HG03575 (cell line): ENCODE measurements around the gene CAD.
"Not testable (repeated sequence)": the region's sequence is repeated elsewhere in the genome, so short reads cannot be mapped to it uniquely, and the experiment has no call there.

Experiments
- ATAC-seq: cut with Tn5 transposase; IDR thresholded peaks from one replicate; pipeline ENCODE4 v1.9.1; 2021; ENCODE audit not compliant: unreplicated experiment, insufficient number of reproducible peaks, low FRiP score; ENCODE audit errors: extremely low read depth

Gene CAD

DNA sequence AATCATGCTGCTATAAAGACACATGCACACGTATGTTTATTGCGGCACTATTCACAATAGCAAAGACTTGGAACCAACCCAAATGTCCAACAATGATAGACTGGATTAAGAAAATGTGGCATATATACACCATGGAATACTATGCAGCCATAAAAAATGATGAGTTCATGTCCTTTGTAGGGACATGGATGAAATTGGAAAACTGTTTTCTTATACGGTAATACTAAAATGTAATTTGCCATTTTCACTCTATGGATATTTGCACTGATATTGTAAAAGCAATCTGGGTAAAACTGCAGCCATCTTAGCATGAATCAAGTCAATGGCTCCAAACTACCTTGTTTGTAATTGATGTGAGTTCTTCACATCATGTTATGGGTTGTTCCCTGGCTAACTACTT lies 21.4 kb upstream of the CAD start:
- ATAC-seq, result not testable (repeated sequence)

DNA sequence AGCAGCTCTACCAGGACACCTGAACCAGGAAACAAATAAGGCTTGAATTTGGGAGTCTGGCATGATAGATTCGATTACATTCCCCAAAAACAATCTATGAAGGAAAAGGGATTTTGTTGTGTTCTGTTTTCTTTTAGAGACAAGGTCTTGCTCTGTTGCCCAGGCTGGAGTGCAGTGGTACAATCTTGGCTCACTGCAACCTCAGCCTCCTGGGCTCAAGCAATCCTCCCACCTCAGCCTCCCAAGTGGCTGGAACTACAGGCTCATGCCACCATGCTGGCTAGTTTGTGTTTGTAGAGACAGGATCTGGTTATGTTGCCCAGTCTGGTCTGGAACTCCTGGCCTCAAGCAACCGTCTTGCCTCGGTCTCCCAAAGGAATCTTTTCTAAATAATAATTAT lies 19.1 kb upstream of the CAD start:
- not testable (repeated sequence) for ATAC-seq

DNA sequence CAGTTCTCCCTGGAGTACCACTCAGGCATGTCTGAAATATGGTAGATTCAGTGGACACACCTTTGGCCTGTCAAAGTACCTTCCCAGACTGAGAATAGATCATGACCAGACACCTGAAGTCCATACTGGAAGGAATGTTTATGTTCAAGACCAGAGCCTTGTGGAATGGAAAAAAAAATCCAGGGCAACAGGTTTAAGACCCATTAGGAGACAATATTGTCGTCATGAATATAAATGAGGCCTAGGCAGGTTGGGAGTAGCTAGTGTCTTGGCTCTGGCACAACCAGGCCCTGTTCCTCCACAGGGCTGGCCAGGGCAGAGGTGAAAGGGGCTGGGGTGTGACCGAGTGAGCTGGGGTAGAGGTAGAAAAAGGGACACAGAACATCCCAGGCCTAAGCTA lies 18.5 kb upstream of the CAD start:
- ATAC-seq, result no peak

DNA sequence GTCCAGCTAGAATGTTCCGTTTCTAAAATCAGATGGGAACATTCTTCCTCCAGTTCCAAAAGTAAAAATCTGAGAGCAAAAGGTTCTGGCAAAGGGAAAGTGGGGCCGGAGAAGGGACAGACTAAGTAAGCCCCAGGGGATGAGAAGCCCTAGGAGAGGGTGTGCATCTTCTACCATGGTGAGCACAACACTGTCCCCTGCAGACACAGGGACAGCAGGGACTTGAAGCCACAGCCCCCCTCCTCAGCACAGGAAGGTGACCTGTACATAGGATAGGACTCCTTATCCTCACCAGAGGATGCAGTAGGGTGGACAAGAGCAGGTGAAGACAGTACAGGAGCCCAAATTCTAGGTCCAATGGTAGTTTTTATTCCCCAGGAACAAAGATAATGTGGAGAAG lies 17.9 kb upstream of the CAD start:
- ATAC-seq, result no peak

DNA sequence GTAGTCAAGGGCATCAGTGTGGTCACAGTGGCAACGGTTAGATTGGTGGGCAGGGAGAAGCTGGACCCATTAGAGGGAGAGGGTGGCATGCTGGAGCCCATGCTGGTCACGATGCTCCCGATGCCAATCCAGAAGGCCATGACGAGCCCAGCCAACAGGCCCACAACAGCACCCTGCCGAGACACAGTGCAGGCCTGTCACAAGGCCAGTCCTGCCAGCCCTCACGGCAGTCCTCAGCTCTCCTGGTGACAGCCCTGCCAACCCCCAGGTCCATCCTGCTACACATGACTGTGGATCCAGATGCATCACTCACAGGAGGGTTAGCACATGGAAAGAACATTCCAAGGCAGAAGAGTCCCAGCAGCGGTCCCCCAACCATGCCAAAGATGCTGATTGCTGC lies 15.5 kb upstream of the CAD start:
- ATAC-seq, result no peak

DNA sequence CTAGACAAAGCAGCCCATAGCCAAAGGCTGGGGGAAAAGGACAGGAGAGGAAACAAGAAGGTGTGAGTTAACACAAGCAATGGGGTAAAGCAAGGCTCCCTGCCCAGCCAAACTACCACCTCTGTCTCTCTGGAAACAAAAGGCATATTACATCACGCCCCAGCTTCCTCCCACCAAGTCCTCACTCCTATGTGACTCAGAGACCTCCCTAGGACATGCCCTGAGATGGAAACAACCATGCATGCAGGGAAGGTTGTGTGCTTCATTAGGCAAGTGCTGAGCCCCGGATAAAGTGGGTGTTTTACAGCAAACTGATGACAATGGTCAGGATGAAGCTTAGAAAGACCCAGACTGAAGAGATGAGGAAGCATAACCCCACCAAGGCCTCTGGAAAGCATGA lies 14.3 kb upstream of the CAD start:
- ATAC-seq, result no peak

DNA sequence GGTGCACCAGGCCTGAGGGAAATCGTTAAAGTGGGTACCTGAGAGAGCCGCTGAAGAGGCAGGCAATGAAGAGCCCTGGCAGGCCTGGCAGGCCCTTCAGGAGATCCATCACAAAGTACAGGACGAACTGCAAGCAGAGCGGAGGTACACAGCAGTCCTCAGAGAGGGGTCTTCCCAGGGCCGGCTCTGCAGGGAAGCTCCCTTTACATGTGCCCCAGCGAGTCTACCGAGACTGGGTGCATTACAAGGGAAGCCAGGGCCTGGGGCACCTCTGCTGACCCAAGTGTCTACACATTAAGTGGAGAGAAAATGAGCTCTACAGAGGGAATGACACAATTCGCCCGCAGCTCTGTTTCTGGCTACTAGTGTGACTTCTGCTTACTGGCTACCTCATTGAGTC lies 13.4 kb upstream of the CAD start:
- no peak for ATAC-seq

DNA sequence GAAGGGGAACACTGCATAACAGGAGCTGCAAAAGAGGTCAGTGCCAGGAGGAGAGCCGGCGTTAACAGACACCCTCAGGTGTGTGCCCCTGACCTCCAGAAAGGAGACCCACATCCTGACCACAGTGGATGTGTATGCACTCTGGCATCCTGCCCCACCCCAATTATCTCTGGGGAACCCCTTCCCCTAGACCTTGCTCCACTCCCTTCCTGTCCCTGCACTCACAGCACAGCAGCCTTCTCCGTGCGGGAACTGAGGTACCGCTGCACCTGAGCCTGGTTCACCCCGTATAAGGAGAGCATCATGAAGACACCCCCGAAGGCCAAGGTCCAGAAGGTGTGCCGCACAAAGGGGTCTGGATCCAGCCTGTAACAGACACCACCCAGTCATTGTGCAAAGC lies 12.6 kb upstream of the CAD start:
- ATAC-seq, result no peak

DNA sequence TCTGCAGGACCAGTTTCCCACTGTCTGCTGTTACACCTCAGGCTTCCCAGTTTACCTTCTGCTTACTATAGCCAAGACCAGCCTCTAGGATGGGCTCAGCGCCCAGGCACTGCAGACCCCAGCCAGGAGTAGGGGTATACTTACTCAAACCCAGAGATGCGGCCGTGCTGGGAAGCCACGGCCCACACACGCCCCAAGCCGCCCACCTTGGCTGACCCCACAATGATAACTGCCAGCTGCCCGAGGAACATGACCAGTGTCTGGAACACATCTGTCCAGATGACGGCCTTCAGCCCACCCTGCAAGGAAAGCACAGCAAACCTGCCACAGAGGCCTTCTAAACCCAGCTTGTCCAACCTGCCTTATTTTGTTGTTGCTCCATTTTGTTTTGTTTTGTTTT lies 12.0 kb upstream of the CAD start:
- no peak for ATAC-seq

DNA sequence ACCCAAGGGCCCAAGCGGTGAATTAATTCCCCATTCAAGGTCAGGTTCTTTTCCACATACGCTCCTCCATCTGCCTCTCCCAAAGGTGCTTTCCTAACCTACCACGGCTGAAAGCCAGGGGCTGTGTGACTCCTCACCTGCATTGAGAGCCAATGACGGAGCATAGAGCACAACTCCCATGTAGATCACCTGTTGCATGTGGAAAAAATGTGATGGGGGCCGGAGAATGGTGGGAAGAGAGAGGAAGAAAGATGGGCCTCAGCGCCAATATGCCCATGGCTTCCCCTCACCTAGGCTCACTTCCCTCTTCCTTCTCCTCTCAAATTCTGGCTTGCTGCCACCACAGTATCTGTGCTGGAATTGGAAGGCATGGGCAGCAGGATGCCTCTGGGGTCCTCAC lies 10.8 kb upstream of the CAD start:
- no peak for ATAC-seq

DNA sequence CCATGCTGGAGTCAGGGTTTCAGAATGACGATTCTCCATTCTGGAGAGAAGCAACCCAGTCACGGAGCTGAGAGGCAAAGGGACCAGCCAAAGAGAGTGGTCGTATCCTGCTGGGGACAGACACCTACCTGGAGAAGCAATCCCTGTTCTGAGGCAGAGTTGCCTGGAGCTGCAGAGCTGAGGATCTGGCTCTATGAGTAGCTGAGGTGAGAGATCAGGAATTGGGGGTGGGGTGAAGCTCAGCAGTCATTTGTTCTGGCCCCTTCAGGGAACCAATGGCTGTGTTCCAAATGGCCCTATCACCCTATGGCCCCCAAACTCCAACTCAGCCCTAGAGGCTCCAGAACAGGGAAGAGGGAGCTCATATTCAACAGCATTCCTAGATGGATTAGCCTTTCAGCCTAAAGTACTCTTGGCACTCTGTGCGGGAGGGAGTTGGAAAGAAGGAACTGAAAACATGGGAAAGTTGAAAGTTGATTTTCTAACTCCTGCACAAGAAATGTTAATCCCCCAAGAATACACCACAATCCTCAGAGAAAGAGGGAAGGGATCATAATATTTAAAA lies 8.6 kb upstream of the CAD start:
- ATAC-seq, result no peak

DNA sequence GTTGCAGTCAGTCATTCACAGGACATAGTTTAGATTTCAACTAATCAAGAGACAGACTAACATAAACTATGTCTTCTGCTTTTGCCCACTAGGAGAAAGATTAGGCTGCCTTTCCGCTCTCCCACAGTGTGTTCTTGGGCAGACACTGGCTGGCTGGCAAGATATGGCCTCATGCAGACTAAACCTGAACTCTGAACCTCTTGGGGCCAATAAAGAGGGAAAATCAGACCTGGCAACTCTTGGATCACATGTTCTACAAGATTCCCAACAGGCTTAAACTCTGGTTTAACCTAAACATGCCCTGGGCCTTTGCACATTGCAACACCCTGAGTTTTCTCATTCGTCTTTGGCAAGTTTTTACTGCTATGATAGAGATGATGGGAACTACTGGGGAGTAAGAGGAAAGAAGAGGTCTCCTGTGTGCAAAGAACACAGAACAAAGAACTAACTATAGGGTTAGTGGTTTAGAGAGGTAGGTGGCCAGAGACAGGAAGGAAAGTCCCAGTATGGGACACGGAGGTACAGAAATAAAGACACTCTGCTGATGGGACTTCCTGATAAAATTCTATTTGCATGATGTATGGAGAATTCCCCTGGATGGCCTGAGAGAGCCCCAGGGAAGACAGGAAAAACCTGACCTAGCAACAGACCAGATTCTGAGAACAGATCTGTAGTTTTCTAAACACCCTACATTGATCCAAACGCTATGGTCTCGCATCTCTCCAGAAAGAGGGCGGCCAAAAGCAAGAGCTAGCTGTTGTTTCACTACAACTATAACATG lies 7.4 kb upstream of the CAD start:
- ATAC-seq, result no peak

DNA sequence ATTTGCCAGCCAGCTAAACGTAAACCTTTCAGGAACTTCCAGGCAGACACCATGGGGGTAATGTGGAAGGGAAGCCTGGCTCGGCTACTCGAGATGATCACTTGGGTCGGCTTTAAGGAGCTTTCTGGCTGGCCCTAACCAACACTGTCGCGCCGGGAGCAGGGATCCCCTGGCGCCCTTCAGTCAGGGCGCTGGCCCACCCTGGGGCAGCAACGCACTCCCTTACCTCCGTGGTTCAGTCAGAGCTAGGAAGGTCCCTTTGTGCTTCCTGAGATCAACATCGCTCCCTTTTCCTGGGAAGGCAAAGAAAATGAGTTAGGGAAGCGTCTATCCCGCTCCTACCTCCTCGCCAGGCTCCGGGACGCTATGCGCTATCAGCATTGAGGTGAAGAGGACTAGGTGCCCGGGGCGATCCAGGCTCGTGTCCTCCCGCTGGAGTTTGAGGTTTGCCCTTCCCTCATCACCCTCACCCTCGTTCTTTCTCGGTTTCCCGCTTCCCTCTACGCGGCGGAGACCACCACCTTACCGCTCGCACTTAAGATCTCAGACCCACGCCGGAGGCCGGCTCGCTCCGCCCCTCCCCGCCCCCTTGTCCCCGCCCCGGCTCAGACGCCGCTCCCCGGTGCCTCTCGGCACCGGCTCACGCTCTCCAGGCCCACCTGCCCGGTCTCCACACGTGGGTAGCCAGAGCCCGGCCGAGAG lies 5.8 kb upstream of the CAD start:
- ATAC-seq, result no peak

DNA sequence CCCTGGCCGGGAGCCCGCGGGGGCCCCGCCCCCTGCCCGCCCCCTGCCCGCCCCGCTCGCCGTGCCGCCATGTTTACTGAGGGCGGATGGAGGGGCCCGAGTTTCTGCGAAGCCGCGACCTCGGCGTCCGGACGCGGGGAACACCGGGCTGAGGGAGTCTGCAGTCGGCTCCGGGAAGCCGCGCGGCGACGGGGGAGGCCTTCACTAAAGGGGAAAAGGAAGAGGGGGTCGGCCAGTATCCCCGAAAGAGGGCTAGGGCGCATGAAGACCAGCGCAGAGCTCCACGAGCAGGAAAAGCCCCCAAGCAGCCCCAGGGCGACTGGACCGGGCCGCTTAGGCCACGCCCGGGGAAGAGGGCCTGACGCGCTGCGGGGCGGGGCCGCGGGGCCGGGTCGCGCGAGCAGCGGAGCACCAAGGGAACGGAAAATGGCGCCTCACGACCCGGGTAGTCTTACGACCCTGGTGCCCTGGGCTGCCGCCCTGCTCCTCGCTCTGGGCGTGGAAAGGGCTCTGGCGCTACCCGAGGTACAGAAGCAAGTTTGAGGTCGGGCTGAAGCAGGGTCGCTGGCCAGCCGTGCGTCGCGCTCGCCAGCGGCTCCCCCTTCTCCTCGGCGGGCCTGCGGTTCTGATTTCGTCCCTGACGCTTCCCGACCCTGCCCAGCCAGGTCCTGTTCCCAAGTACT lies 5.1 kb upstream of the CAD start, which contains the start of the genes ATRAID and SLC5A6:
Gene ATRAID, plus strand, starts transcription at position 99 of the 683 bp plus-strand sequence. Its CDS starts 328 bp downstream, at position 427.
Gene SLC5A6, minus strand, starts transcription at position 326 of the 683 bp plus-strand sequence. CDS start 4,618 bp downstream, outside the sequence.
- no peak for ATAC-seq

DNA sequence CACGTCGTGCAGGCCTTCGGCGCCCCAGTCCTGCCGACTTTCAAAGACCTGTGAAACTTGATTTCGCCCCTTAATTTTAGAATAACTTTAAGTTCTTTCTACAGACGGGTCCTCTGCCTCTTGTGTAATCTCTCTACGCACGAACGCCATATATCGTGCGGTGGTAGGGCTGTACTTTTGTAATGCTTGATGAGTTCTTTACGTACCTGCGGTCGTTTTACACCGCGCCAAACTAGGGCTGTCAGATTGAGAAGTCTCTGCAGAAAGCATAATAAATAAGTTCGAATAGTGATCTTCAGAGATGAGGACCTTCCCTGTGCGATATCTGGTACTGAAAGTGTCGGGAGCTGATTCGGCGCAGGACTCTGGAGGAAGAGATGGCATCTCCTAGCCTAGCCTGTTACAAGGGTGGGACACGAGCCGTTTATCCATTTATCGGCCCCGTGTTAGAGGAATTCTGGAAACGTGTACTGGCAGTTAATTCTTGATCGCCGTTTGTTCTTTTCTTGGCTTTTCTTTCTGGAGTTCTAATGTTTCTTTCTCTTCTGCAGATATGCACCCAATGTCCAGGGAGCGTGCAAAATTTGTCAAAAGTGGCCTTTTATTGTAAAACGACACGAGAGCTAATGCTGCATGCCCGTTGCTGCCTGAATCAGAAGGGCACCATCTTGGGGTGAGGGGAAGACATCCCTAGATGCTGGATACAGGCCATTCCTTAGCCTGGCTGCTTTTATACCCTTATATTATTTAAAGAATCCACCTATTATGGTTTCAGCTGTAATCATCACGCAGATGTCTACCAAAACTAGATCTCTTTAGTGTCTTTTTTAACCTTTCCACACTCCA lies 4.3 kb upstream of the CAD start:
- no peak for ATAC-seq

DNA sequence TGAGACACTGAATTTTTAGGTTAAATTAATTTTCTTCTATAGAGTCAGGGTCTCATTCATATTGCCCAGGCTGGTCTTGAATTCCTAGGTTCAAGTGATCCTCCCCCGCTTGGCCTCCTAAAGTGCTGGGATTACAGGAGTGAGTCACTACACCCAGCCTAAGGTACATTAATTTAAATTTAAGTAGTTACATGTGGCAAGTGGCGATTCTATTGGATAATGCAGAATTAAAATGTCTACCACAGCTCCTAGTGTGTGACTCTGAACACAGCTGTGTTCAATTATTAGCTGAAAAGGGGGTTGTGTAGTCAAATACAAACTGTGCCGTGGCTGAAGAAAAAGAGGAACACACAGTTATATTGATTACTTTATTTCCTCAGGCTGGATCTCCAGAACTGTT lies 2.2 kb upstream of the CAD start:
- ATAC-seq, result no peak

DNA sequence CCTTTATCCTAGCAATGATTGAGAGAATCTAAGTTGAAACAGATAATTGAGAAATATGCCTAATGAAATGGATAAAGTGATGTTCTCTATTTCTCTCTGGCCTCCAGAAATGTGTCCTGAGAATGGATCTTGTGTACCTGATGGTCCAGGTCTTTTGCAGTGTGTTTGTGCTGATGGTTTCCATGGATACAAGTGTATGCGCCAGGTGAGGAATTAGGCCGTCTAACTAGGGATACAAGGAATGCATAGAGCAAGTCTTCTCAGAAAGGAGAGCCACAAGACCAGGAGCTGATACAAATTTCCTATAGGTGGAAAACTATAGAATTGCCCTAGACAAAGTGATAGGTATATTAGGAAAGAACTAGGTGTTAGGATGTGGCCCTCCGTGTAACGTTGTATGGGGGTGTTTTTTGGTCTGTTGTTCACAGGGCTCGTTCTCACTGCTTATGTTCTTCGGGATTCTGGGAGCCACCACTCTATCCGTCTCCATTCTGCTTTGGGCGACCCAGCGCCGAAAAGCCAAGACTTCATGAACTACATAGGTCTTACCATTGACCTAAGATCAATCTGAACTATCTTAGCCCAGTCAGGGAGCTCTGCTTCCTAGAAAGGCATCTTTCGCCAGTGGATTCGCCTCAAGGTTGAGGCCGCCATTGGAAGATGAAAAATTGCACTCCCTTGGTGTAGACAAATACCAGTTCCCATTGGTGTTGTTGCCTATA lies 592 bp upstream of the CAD start:
- no peak for ATAC-seq

DNA sequence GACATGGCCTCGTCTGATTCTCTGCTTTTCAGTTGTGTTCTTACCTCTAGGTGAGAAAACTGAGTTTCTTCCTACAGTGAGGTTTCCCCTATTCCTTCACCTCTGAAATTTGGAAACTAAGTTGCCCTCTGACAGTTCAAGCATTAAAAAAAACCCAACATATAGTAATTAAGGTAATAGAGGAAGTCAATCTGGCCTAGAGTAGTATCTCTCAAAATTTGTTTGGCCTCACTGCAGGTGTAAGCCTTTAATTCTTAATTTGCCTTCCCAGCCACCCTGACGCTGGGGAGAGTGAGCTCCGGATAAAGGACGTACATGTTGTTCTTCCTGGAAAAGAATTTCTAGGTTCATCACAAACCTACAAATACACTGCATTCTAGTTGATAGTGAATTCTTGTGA lies 1.4 kb downstream of the CAD start:
- ATAC-seq, result no peak
